ENCODE results near the gene STX1A.
A peak's percentile ranks its signal among the peaks of the same experiment; 100 is the strongest.

- TF ChIP-seq ZNF704 (tag by site-specific recombination; IDR thresholded peaks at IDR 0.05) (no peak), ZNF184 (tag by site-specific recombination; IDR thresholded peaks at IDR 0.05) (no peak), SP2 (tag by site-specific recombination; IDR thresholded peaks at IDR 0.05) (peak; percentile 93), PBX3 (CRISPR knock-in tag; IDR thresholded peaks at IDR 0.05) (peak; percentile 74), ZNF121 (tag by site-specific recombination; IDR thresholded peaks at IDR 0.05) (no peak), REST (tag by site-specific recombination; IDR thresholded peaks at IDR 0.05) (no peak), ZSCAN30 (tag by site-specific recombination; IDR thresholded peaks at IDR 0.05) (0 out of 2 replicates have a peak, but pooled peaks have one; percentile 27), ZNF558 (tag by site-specific recombination; IDR thresholded peaks at IDR 0.05) (no peak), PATZ1 (tag by site-specific recombination; IDR thresholded peaks at IDR 0.05) (peak; percentile 71; the same call in 1 of the 2 replicates), CTCF (tag by site-specific recombination; IDR thresholded peaks at IDR 0.05) (peak; percentile 72), ZNF394 (tag by site-specific recombination; IDR thresholded peaks at IDR 0.05; ENCODE audit: borderline replicate concordance) (no peak), YY1 (tag by site-specific recombination; IDR thresholded peaks at IDR 0.05) (peak; percentile 50; the same call in 1 of the 2 replicates)
These were observed 19.3 kb upstream of the STX1A start, which contains the start of gene ABHD11 for GRCh38 chr7:73738612-73739386.

Measured in HEK293 (cell line).